ENCODE results near the gene ANKS1B.

The ANKS1B gene

GRCh38 chr12:99130808-99131553 is 853.8 kb downstream of the ANKS1B start:
- CTCF ChIA-PET, result no interaction called here

GRCh38 chr12:99128246-99128802 is 856.4 kb downstream of the ANKS1B start:
- ChIA-PET POLR2A (no interaction called here), CTCF (no interaction called here)
- no peak for DNase-seq (ENCODE audit: extremely low spot score)
- TF ChIP-seq, protein P1, sequence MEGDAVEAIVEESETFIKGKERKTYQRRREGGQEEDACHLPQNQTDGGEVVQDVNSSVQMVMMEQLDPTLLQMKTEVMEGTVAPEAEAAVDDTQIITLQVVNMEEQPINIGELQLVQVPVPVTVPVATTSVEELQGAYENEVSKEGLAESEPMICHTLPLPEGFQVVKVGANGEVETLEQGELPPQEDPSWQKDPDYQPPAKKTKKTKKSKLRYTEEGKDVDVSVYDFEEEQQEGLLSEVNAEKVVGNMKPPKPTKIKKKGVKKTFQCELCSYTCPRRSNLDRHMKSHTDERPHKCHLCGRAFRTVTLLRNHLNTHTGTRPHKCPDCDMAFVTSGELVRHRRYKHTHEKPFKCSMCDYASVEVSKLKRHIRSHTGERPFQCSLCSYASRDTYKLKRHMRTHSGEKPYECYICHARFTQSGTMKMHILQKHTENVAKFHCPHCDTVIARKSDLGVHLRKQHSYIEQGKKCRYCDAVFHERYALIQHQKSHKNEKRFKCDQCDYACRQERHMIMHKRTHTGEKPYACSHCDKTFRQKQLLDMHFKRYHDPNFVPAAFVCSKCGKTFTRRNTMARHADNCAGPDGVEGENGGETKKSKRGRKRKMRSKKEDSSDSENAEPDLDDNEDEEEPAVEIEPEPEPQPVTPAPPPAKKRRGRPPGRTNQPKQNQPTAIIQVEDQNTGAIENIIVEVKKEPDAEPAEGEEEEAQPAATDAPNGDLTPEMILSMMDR (IDR thresholded peaks at IDR 0.05; ENCODE audit: control extremely low read depth, extremely low read depth, low read depth, missing control alignments), result no peak

More at GRCh38 chr12:99130808-99131553, 853.8 kb downstream of the ANKS1B start:
- TF ChIP-seq, protein P1 (IDR thresholded peaks at IDR 0.05; ENCODE audit: control extremely low read depth, extremely low read depth, low read depth, missing control alignments), result no peak
- DNase-seq (ENCODE audit: extremely low spot score), result peak; percentile 34
- POLR2A ChIA-PET, result no interaction called here

DNA sequence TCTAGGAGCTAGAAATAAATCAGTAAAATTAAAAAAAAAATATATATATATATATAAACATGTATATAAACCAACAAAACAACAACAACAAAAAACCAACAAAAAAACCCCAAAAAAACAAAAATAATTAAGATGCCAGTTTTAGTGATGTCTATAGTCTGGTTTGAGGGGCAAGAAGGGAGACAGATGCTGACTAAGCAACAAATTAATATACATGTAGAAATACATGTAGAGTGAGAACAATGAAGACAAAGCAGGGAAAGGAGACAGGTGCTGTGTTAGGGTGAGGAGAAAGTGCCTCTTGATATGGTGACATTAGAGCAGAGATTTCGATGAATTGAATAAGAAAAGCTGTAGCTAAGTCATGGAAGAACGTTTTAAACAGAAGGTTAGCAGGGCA is 861.8 kb downstream of the ANKS1B start:
- ChIA-PET CTCF (interaction anchor here (1.5 kb wide), 1 partner anchor 14 kb away, joined by 3 read pairs; no protein-coding TSS in a partner anchor), POLR2A (no interaction called here)

GRCh38 chr12:99122496-99122895 is 862.2 kb downstream of the ANKS1B start:
- POLR2A ChIA-PET, result no interaction called here
- TF ChIP-seq, protein P1 (IDR thresholded peaks at IDR 0.05; ENCODE audit: control extremely low read depth, extremely low read depth, low read depth, missing control alignments), result no peak
- no peak for DNase-seq (ENCODE audit: extremely low spot score)
- CTCF ChIA-PET, result interaction anchor here (0.8 to 1.5 kb wide), 2 partner anchors 15 to 18 kb away, joined by 3 read pairs; no protein-coding TSS in a partner anchor

More for the DNA sequence above, 861.8 kb downstream of the ANKS1B start:
- DNase-seq (ENCODE audit: extremely low spot score), result no peak
- TF ChIP-seq, protein P1 (IDR thresholded peaks at IDR 0.05; ENCODE audit: control extremely low read depth, extremely low read depth, low read depth, missing control alignments), result no peak

- ChIA-PET CTCF (no interaction called here), POLR2A (no interaction called here)
- TF ChIP-seq, protein P1 (IDR thresholded peaks at IDR 0.05; ENCODE audit: control extremely low read depth, extremely low read depth, low read depth, missing control alignments), result no peak
- DNase-seq (ENCODE audit: extremely low spot score), result no peak
Observed at GRCh38 chr12:99121546-99121945, 863.2 kb downstream of the ANKS1B start.

DNA sequence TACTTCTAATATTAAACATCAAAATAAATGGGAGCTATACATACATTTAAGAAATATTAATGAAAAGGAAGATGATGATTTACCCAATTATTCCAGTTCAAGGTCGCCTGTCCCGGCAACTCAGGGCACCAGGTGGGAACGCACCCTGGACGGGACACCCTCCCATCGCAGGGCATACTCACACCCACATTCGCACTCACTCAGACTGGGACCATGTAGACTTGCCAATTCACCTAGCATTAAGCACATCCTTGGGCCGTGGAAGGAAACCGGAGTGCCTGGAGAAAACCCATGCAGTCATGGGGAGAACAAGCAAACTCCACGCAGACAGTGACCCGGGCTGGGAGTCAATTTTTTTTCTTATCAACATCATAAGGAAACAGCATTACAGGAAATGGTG is 864.8 kb downstream of the ANKS1B start:
- no peak for DNase-seq (ENCODE audit: extremely low spot score)
- CTCF ChIA-PET, result no interaction called here
- POLR2A ChIA-PET, result no interaction called here
- TF ChIP-seq, protein P1 (IDR thresholded peaks at IDR 0.05; ENCODE audit: control extremely low read depth, extremely low read depth, low read depth, missing control alignments), result no peak

All from GM10248 (cell line).